CD14-positive monocyte (primary cell): ENCODE results near the gene MMP15. TPM values are rescaled to one million over a fixed set of nuclear protein-coding genes. Genes with fewer than 3 reads are reported as not detected.

Experiments used
- DNase-seq, 3 donors: peaks; one replicate each; pipeline ENCODE4 v3.0.0-alpha.2; 2011 to 2022
- H2AFZ ChIP-seq: 2 replicates; pipeline ENCODE4 v1.6.0; 2012; ENCODE audit warnings: mild to moderate bottlenecking, low read depth, low read length, inconsistent platforms; ENCODE audit not compliant: insufficient read depth, poor library complexity, severe bottlenecking
- H3K27ac ChIP-seq, 2 donors: 1 replicate in 1 of 2; 2 replicates in 1 of 2; pipeline ENCODE4 v1.5.1; 2012 to 2013; ENCODE audit warnings: low read length in 2 of 2, control low read depth in 1 of 2, inconsistent platforms in 1 of 2, low read depth in 1 of 2, mild to moderate bottlenecking in 1 of 2
- H3K27me3 ChIP-seq, 2 donors: one replicate each; pipeline versions ENCODE4 v1.6.0 to v1.6.1; 2011 to 2013; ENCODE audit warnings: low read length in 2 of 2; ENCODE audit not compliant: control insufficient read depth in 2 of 2, insufficient read depth in 2 of 2
- H3K36me3 ChIP-seq, 2 donors: replicated peaks in 1 of 2; 1 replicate in 1 of 2; 2 replicates in 1 of 2; pipeline versions ENCODE4 v1.5.1 to v1.6.1; 2012 to 2013; ENCODE audit warnings: low read length in 2 of 2, control low read depth in 1 of 2, inconsistent platforms in 1 of 2, mild to moderate bottlenecking in 1 of 2; ENCODE audit not compliant: insufficient read depth in 2 of 2, control insufficient read depth in 1 of 2
- H3K4me1 ChIP-seq, 2 donors: 1 replicate in 1 of 2; 2 replicates in 1 of 2; pipeline versions ENCODE4 v1.5.1 to v1.6.1; 2012 to 2013; ENCODE audit warnings: low read length in 2 of 2, control low read depth in 1 of 2, inconsistent platforms in 1 of 2, mild to moderate bottlenecking in 1 of 2, moderate library complexity in 1 of 2; ENCODE audit not compliant: insufficient read depth in 2 of 2, control insufficient read depth in 1 of 2
- H3K4me2 ChIP-seq: replicated peaks from 2 replicates; pipeline ENCODE3; 2012; ENCODE audit warnings: low read length, moderate library complexity, mild to moderate bottlenecking; ENCODE audit not compliant: poor library complexity, severe bottlenecking; ENCODE audit errors: extremely low read depth
- H3K4me3 ChIP-seq, 3 experiments: fragments of 200-600 bp in 1 of 3; sonication (generic) in 1 of 3; replicated peaks in 1 of 3; 1 replicate in 2 of 3; 2 replicates in 1 of 3; pipeline ENCODE4 v1.5.1; 2011 to 2013; ENCODE audit warnings: low read length in 3 of 3, mild to moderate bottlenecking in 3 of 3, control low read depth in 2 of 3, low read depth in 2 of 3, inconsistent platforms in 1 of 3, moderate library complexity in 1 of 3
- H3K79me2 ChIP-seq: 2 replicates; pipeline ENCODE4 v1.6.0; 2012; ENCODE audit warnings: mild to moderate bottlenecking, control low read depth, inconsistent platforms, low read length, moderate library complexity; ENCODE audit not compliant: insufficient read depth
- H3K9ac ChIP-seq: 2 replicates; pipeline ENCODE4 v1.6.0; 2017; ENCODE audit warnings: low read length, mild to moderate bottlenecking; ENCODE audit not compliant: insufficient read depth, poor library complexity, severe bottlenecking
- H3K9me3 ChIP-seq, 2 donors: replicated peaks in 1 of 2; 1 replicate in 1 of 2; 2 replicates in 1 of 2; pipeline versions ENCODE4 v1.5.1 to v1.6.1; 2012 to 2013; ENCODE audit warnings: low read length in 2 of 2, control low read depth in 1 of 2; ENCODE audit not compliant: control insufficient read depth in 1 of 2, insufficient read depth in 1 of 2
- H4K20me1 ChIP-seq: 2 replicates; pipeline ENCODE4 v1.6.0; 2012; ENCODE audit warnings: mild to moderate bottlenecking, low read length, control low read depth, moderate library complexity; ENCODE audit not compliant: insufficient read depth
- H3K27ac Mint-ChIP-seq, 7 donors: one replicate each; pipeline ENCODE4 v1.8.0; 2020; ENCODE audit warnings: mild to moderate bottlenecking in 7 of 7, mixed read lengths in 7 of 7, moderate library complexity in 6 of 7, inconsistent platforms in 2 of 7
- H3K27me3 Mint-ChIP-seq, 3 donors: one replicate each; pipeline ENCODE4 v1.8.0; 2021 to 2022; ENCODE audit warnings: low read depth in 3 of 3, mild to moderate bottlenecking in 3 of 3, mixed read lengths in 3 of 3, moderate library complexity in 3 of 3, inconsistent platforms in 1 of 3
- H3K36me3 Mint-ChIP-seq, 2 donors: one replicate each; pipeline ENCODE4 v1.8.0; 2020; ENCODE audit warnings: mixed read lengths in 2 of 2, inconsistent platforms in 1 of 2, mild to moderate bottlenecking in 1 of 2
- H3K4me1 Mint-ChIP-seq: one replicate; pipeline ENCODE4 v1.8.0; 2020; ENCODE audit warnings: mild to moderate bottlenecking, mixed read lengths
- H3K4me3 Mint-ChIP-seq, 2 donors: one replicate each; pipeline ENCODE4 v1.8.0; 2020; ENCODE audit warnings: mild to moderate bottlenecking in 2 of 2, mixed read lengths in 2 of 2, moderate library complexity in 1 of 2
- H3K9me3 Mint-ChIP-seq, 7 donors: one replicate each; pipeline ENCODE4 v1.8.0; 2020 to 2022; ENCODE audit warnings: mixed read lengths in 7 of 7, mild to moderate bottlenecking in 6 of 7, moderate library complexity in 6 of 7, inconsistent platforms in 2 of 7
- WGBS: methylation state at CpG from one replicate; pipeline ENCODE4 v1.1.5; 2013; ENCODE audit warnings: missing lambda C conversion rate; ENCODE audit not compliant: insufficient coverage; 5-methylcytosine and 5-hydroxymethylcytosine counted together
- intact Hi-C, 2 donors: fragments of 100-400 bp; cut with micrococcal nuclease; formaldehyde crosslinking; loops; one replicate each; pipeline versions ENCODE4 v1.15.0 to v1.15.1; 2023
- polyA plus RNA-seq, 3 donors: library from polyadenylated mRNA; depleted of rRNA in 1 of 3; unstranded in 2 of 3; stranded (reverse) in 1 of 3; fragments of 300-500 nt in 2 of 3; fragments of >200 nt in 1 of 3; fragmentation: Illumina TruSeq in 2 of 3; gene quantifications; 1 replicate in 2 of 3; 2 replicates in 1 of 3; pipeline ENCODE4 v1.2.3, GENCODE V29; 2012 to 2021
- TF ChIP-seq, protein P1 (sequence below): fragments of 200-600 bp; IDR thresholded peaks from one replicate; pipeline ENCODE4 v1.8.0; 2022; ENCODE audit warnings: antibody characterized with exemption, mild to moderate bottlenecking

Gene MMP15
- polyA plus RNA-seq, 3 donors = not detected

DNA sequence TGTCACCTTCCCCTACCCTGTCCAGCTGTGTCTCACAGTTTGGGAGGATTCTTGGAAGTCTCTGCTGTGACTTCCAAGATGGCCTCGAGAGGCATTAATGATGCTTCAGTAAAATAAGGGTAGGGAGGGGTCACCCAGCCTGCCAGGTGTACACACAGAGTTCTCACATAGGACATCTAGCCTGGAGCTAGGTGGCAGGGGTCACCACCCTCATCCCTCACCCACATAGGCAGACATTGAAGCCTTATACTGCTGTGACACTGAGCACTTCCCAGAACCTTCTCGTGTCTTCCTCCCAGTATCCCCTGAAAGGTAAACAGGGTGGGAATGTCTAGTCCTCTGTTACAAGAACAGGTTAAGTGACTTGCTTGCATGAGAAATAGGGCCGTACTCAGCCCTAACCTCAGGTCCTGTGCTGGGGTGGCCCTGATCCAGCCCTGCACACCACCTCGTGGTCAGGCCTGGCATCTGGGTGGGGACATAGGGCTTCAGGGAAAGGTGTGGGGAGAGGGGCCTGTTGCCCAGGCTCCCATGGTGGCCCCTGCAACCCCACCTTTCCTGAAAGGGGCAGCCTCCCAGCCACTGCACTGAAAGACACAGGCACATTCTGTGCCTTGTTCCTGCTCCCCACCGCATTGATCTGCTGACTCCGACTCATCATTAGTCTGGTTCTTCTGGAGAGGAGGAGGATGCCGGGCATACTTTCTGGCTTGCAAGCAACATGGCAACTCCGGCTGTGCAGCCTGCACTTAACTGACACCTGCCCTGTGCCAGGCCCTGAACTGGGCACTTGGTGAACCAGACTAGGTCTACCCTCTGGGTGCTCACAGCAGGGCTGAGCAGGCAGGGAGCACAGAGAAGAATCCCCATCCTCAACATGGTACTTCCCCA is 3.6 kb upstream of the MMP15 start:
- no peak overlapping the region for H3K27ac Mint-ChIP-seq
- H3K4me2 ChIP-seq = no peak overlapping the region
- WGBS = 87% methylated on average over 6 of the region's 8 CpGs

DNA sequence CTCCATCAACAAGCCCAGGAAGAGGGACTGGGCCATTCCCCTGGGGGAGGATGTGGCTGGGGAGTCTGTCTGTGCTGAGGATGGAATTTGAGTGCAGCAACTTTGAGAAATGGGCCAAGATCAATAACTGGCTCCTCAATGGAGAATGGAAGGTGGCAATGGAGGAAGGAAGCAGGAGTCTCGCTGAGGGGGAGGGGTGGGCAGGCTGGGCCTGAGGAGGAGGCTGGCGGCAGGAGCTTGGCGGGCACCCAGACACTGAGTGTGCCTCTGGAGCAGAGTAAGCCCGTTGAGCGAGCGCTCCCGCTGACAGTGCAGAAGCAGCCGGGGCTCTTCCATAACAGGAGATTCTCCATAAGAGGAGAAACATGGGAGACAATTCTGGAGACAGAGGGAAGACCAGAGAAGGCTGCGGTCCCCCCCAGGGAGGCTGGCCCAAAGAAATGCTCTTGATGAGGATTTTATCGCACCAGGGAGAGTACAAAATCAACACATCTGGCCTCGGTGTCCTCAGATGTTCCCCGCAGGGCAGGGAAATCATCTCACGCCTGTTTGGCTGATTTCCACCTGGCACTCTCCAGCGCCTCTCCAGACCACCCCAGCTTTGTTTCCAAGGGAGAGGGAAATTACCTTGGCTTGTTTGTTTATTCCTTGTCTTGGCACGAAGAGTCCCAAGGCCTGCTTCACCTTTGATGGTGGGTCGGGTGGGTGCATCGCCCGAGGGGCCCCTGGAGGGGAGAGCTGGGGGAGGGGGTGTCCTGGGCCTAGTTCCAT is 2.8 kb upstream of the MMP15 start:
- Histone ChIP-seq H2AFZ (no peak overlapping the region), H3K4me3 (no peak overlapping the region), H3K79me2 (no peaks in the 10 kb centered on the region), H4K20me1 (peaks cover 6% of the 10 kb centered on the region), H3K4me2 (no peak overlapping the region), H3K27me3 (peaks cover 17 to 45% of the 10 kb centered on the region in 2 donors), H3K27ac (no peak overlapping the region), H3K9me3 (no peaks in the 10 kb centered on the region), H3K9ac (no peak overlapping the region), H3K4me1 (peaks cover 18 to 29% of the 10 kb centered on the region in 2 donors), H3K36me3 (peaks cover 30 to 43% of the 10 kb centered on the region in 2 donors)
- intact Hi-C loops = no loop called here
- Mint-ChIP-seq H3K4me1 (peaks cover 20% of the 10 kb centered on the region), H3K4me3 (peak overlapping the region in 1 of 2 donors; percentile 27), H3K27ac (peak overlapping the region in 1 of 7 donors; percentile 5), H3K9me3 (peaks cover 0 to 8% (median 3%) of the 10 kb centered on the region in 7 donors), H3K36me3 (peaks cover 16 to 19% of the 10 kb centered on the region in 2 donors), H3K27me3 (peaks cover 35 to 52% (median 42%) of the 10 kb centered on the region in 3 donors)
- no peak for DNase-seq
- TF ChIP-seq, protein P1, sequence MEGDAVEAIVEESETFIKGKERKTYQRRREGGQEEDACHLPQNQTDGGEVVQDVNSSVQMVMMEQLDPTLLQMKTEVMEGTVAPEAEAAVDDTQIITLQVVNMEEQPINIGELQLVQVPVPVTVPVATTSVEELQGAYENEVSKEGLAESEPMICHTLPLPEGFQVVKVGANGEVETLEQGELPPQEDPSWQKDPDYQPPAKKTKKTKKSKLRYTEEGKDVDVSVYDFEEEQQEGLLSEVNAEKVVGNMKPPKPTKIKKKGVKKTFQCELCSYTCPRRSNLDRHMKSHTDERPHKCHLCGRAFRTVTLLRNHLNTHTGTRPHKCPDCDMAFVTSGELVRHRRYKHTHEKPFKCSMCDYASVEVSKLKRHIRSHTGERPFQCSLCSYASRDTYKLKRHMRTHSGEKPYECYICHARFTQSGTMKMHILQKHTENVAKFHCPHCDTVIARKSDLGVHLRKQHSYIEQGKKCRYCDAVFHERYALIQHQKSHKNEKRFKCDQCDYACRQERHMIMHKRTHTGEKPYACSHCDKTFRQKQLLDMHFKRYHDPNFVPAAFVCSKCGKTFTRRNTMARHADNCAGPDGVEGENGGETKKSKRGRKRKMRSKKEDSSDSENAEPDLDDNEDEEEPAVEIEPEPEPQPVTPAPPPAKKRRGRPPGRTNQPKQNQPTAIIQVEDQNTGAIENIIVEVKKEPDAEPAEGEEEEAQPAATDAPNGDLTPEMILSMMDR = no peak
- 31% methylated on average over 9 of the region's 18 CpGs for WGBS

More for the DNA sequence above, 3.6 kb upstream of the MMP15 start:
- Mint-ChIP-seq H3K36me3 (peaks cover 16 to 19% of the 10 kb centered on the region in 2 donors), H3K9me3 (peaks cover 0 to 8% (median 3%) of the 10 kb centered on the region in 7 donors), H3K4me1 (peaks cover 20% of the 10 kb centered on the region), H3K4me3 (no peak overlapping the region), H3K27me3 (peaks cover 29 to 43% (median 33%) of the 10 kb centered on the region in 3 donors)
- TF ChIP-seq, protein P1 = no peak
- Histone ChIP-seq H3K9ac (no peak overlapping the region), H3K4me1 (peaks cover 16 to 25% of the 10 kb centered on the region in 2 donors), H3K4me3 (no peak overlapping the region), H3K9me3 (no peaks in the 10 kb centered on the region), H3K27me3 (peaks cover 11 to 36% of the 10 kb centered on the region in 2 donors), H2AFZ (no peak overlapping the region), H4K20me1 (peaks cover 6% of the 10 kb centered on the region), H3K36me3 (peaks cover 36 to 52% of the 10 kb centered on the region in 2 donors), H3K79me2 (no peaks in the 10 kb centered on the region), H3K27ac (no peak overlapping the region)
- intact Hi-C loops = no loop called here
- no peak for DNase-seq
